Activated CD4-positive, alpha-beta memory T cell treated with anti-CD3 and anti-CD28 coated beads for 36 hours (primary cell): ENCODE measurements around the gene GCAT. TPM values are rescaled to one million over a fixed set of nuclear protein-coding genes. Genes with fewer than 3 reads are reported as not detected.
A peak's percentile ranks its signal among the peaks of the same experiment; 100 is the strongest.
"Not testable (repeated sequence)": the region's sequence is repeated elsewhere in the genome, so short reads cannot be mapped to it uniquely, and the experiment has no call there.

Experiments used
- CTCF ChIA-PET: fragments of 350-600 bp; sonication (Branson Sonifier 250); formaldehyde crosslinking; loops from one replicate; lab custom pipeline; 2021; ENCODE audit warnings: antibody characterized with exemption, inconsistent platforms; lab: Charles Lee
- POLR2A ChIA-PET: fragments of 350-600 bp; sonication (Branson Sonifier 250); formaldehyde crosslinking; loops from one replicate; lab custom pipeline; 2021; ENCODE audit warnings: antibody characterized with exemption; lab: Charles Lee
- DNase-seq: peaks from one replicate; pipeline ENCODE4 v3.0.0-alpha.2; 2020
- H3K27ac Mint-ChIP-seq: one replicate; pipeline ENCODE4 v1.8.0; 2021; ENCODE audit warnings: mixed read lengths
- H3K27me3 Mint-ChIP-seq: one replicate; pipeline ENCODE4 v1.8.0; 2021; ENCODE audit warnings: mixed read lengths
- H3K36me3 Mint-ChIP-seq: one replicate; pipeline ENCODE4 v1.8.0; 2021; ENCODE audit warnings: mixed read lengths
- H3K4me1 Mint-ChIP-seq: one replicate; pipeline ENCODE4 v1.8.0; 2021; ENCODE audit warnings: low read depth, mixed read lengths
- H3K4me3 Mint-ChIP-seq: one replicate; pipeline ENCODE4 v1.8.0; 2021; ENCODE audit warnings: mild to moderate bottlenecking, mixed read lengths
- H3K9me3 Mint-ChIP-seq: one replicate; pipeline ENCODE4 v1.8.0; 2021; ENCODE audit warnings: mixed read lengths
- intact Hi-C: fragments of 100-400 bp; cut with micrococcal nuclease; formaldehyde crosslinking; loops from one replicate; pipeline ENCODE4 v1.15.1; 2023
- total RNA-seq, 2 experiments: library from RNA; stranded (reverse); gene quantifications; one replicate each; pipeline ENCODE4 v1.2.3, GENCODE V29; 2021

The GCAT gene
- total RNA-seq, 2 experiments from 2014 or later = 21.8 TPM

DNA sequence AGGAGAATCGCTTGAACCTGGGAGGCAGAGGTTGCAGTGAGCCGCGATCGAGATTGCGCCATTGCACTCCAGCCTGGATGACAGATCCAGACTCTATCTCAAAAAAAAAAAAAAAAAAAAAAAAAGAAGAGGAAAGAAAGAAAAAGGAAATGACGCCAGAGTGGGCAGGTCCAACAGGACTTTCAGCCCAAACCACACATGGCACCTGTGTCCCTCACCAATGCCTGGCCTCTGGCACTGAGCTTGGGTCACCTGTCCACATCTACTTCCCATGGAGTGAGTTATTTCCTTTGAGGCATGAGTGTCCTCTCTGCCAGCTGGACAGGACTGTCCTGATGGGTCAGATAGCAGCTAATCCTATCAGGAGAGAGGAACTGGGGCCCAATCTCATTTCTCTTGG, 15.2 kb upstream of the GCAT start:
- no peak for DNase-seq
- Mint-ChIP-seq H3K4me3 (no peak overlapping the region), H3K9me3 (no peaks in the 10 kb centered on the region), H3K36me3 (no peaks in the 10 kb centered on the region), H3K27ac (no peak overlapping the region), H3K4me1 (no peaks in the 10 kb centered on the region), H3K27me3 (no peaks in the 10 kb centered on the region)
- CTCF ChIA-PET = interaction anchor here (3.0 kb wide), 1 partner anchor 26 kb away, joined by 8 read pairs; no protein-coding TSS in a partner anchor
- intact Hi-C loops = no loop called here
- POLR2A ChIA-PET = no interaction called here

DNA sequence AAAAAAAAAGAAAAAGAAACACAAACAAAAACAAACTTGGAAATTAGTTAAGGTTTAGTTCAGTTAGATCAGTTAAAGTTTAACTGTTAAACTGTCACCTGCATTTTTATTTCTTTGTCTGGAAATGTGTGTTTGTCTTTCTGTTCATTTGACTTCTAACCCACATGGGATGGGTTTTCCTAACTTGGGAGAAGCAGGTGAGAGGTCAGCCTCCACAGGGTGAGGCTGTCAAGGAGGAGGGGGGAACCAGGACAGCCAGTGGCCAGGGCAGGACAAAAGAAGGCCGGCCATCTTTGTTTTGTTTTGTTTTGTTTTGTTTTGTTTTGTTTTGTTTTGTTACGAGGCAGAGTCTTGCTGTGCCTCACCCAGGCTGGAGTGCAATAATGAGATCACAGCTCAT, 13.4 kb upstream of the GCAT start:
- H3K36me3 Mint-ChIP-seq = no peaks in the 10 kb centered on the region
- ChIA-PET POLR2A (no interaction called here), CTCF (interaction anchor here (3.0 kb wide), 1 partner anchor 24 kb away, joined by 8 read pairs; no protein-coding TSS in a partner anchor)
- no peaks in the 10 kb centered on the region for H3K4me1 Mint-ChIP-seq
- DNase-seq = no peak
- no peak overlapping the region for H3K27ac Mint-ChIP-seq
- no peaks in the 10 kb centered on the region for H3K27me3 Mint-ChIP-seq
- intact Hi-C loops = no loop called here
- H3K9me3 Mint-ChIP-seq = no peaks in the 10 kb centered on the region
- H3K4me3 Mint-ChIP-seq = no peak overlapping the region

DNA sequence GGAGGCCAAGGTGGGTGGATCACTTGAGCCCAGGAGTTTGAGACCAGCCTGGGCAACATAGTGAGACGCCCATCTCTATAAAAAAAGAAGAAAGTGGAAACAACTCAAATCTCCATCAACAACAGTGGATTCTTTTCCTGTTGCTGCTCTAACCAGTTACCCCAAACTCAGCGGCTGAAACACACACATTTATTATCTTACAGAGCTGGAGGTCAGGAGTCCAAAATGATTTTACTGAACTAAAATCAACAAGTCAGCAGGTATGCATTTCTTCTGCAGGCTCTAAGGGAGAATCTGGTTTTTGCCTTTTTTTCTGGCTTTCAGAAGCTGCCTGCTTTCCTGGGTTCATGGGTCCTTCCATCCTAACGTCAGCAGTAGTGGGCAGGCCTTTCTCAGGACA, 11.7 kb upstream of the GCAT start:
- Mint-ChIP-seq H3K4me1 (no peaks in the 10 kb centered on the region), H3K4me3 (no peak overlapping the region), H3K27me3 (no peaks in the 10 kb centered on the region), H3K36me3 (no peaks in the 10 kb centered on the region), H3K27ac (no peak overlapping the region), H3K9me3 (no peaks in the 10 kb centered on the region)
- POLR2A ChIA-PET = no interaction called here
- no peak for DNase-seq
- CTCF ChIA-PET = no interaction called here
- intact Hi-C loops = no loop called here

DNA sequence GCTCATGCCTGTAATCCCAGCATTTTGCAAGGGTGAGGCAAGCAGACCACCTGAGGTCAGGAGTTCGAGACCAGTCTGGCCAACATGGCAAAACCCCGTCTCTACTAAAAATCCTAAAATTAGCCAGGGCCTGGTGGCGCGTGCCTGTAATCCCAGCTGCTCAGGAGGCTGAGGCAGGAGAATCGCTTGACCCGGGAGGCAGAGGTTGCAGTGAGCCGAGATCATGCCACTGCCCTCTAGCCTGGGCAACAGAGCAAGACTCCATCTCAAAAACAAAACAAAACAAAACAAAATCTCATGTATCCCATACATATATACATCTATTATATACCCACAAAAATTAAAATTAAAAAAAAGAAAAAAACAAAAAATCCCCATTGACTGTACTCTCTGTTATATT, 10.5 kb upstream of the GCAT start:
- H3K4me3 Mint-ChIP-seq, H3K27ac Mint-ChIP-seq, CTCF ChIA-PET, DNase-seq, intact Hi-C loops, H3K9me3 Mint-ChIP-seq, H3K4me1 Mint-ChIP-seq, H3K27me3 Mint-ChIP-seq, H3K36me3 Mint-ChIP-seq, POLR2A ChIA-PET: not testable (repeated sequence)

- Mint-ChIP-seq H3K36me3 (no peaks in the 10 kb centered on the region), H3K4me3 (no peak overlapping the region), H3K27me3 (peaks cover 5% of the 10 kb centered on the region), H3K27ac (no peak overlapping the region), H3K4me1 (peaks cover 4% of the 10 kb centered on the region), H3K9me3 (no peaks in the 10 kb centered on the region)
- DNase-seq = no peak
- POLR2A ChIA-PET = no interaction called here
- intact Hi-C loops = no loop called here
- CTCF ChIA-PET = interaction anchor here (0.7 kb wide), 1 partner anchor 39 kb away, joined by 3 read pairs; no protein-coding TSS in a partner anchor
Measured at GRCh38 chr22:37797874-37798500, 9.7 kb upstream of the GCAT start.

DNA sequence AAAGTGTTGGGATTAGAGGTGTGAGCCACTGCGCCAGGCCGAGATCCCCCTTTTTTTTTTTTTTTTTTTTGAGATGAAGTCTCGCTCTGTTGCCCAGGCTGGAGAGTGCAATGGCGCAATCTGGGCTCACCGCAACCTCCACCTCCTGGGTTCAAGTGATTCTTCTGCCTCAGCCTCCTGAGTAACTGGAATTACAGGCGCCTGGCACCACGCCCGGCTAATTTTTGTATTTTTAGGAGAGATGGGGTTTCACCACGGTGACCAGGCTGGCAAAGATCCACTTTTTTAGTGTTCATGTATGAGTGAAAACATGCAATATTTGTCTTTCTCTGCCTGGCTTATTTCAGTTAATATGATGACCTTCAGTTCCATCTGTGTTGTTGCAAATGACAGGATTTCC, 7.8 kb upstream of the GCAT start:
- intact Hi-C loops, CTCF ChIA-PET, POLR2A ChIA-PET, H3K27ac Mint-ChIP-seq, H3K4me3 Mint-ChIP-seq, H3K4me1 Mint-ChIP-seq, H3K9me3 Mint-ChIP-seq, H3K36me3 Mint-ChIP-seq, DNase-seq: not testable (repeated sequence)
- peaks cover 16% of the 10 kb centered on the region for H3K27me3 Mint-ChIP-seq

DNA sequence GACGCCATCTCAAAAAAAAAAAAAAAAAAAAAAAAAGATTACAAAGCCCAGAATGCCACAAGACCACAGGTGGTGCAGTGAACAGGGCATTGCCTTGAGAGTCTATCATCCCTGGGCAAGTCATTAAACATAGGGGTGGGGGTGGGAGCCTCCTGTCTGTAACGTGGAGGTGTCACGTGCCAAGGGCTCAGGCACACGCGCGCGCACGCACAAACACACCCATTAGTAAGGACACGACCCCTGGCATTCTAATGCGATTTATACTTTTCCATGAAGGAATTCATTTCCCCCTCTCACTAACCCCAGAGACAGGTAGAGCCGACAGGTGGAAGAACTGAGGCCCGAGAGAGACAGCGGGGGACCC, 5.8 kb upstream of the GCAT start:
- Mint-ChIP-seq H3K27ac (no peak overlapping the region), H3K27me3 (peaks cover 31% of the 10 kb centered on the region), H3K4me1 (peaks cover 24% of the 10 kb centered on the region), H3K4me3 (peak overlapping the region; percentile 69), H3K36me3 (no peaks in the 10 kb centered on the region), H3K9me3 (no peaks in the 10 kb centered on the region)
- ChIA-PET CTCF (no interaction called here), POLR2A (no interaction called here)
- intact Hi-C loops = no loop called here
- no peak for DNase-seq

- H3K4me3 Mint-ChIP-seq = peak overlapping the region; percentile 43
- H3K9me3 Mint-ChIP-seq = no peaks in the 10 kb centered on the region
- intact Hi-C loops = no loop called here
- peak; percentile 43 for DNase-seq
- CTCF ChIA-PET = no interaction called here
- peaks cover 29% of the 10 kb centered on the region for H3K4me1 Mint-ChIP-seq
- no peaks in the 10 kb centered on the region for H3K36me3 Mint-ChIP-seq
- POLR2A ChIA-PET = no interaction called here
- peaks cover 34% of the 10 kb centered on the region for H3K27me3 Mint-ChIP-seq
- no peak overlapping the region for H3K27ac Mint-ChIP-seq
Measured at GRCh38 chr22:37802310-37803194, 5.2 kb upstream of the GCAT start.

GRCh38 chr22:37803195-37803638, 4.5 kb upstream of the GCAT start:
- ChIA-PET CTCF (no interaction called here), POLR2A (no interaction called here)
- Mint-ChIP-seq H3K4me1 (peaks cover 30% of the 10 kb centered on the region), H3K9me3 (no peaks in the 10 kb centered on the region), H3K4me3 (peak overlapping the region; percentile 43), H3K36me3 (no peaks in the 10 kb centered on the region), H3K27me3 (peaks cover 35% of the 10 kb centered on the region), H3K27ac (no peak overlapping the region)
- intact Hi-C loops = no loop called here
- no peak for DNase-seq

- Mint-ChIP-seq H3K36me3 (no peaks in the 10 kb centered on the region), H3K9me3 (no peaks in the 10 kb centered on the region), H3K4me3 (peak overlapping the region; percentile 43), H3K27me3 (peaks cover 36% of the 10 kb centered on the region), H3K4me1 (peaks cover 34% of the 10 kb centered on the region), H3K27ac (peak overlapping the region; percentile 15)
- ChIA-PET POLR2A (interaction anchor here (0.6 to 1.4 kb wide), 2 partner anchors 40 to 631 kb away, joined by 3 to 5 read pairs; partner anchors contain the start of gene ANKRD54), CTCF (interaction anchor here (2.7 kb wide), 1 partner anchor 14 kb away, joined by 16 read pairs; no protein-coding TSS in a partner anchor)
- intact Hi-C loops = loop anchor here (2.0 kb wide), 1 partner anchor 15 kb away; no protein-coding TSS in a partner anchor
- DNase-seq = no peak
Measured at GRCh38 chr22:37803639-37804351, 3.9 kb upstream of the GCAT start.

GRCh38 chr22:37804352-37804880, 3.3 kb upstream of the GCAT start:
- intact Hi-C loops = loop anchor here (2.0 kb wide), 1 partner anchor 14 kb away; no protein-coding TSS in a partner anchor
- peaks cover 40% of the 10 kb centered on the region for H3K27me3 Mint-ChIP-seq
- POLR2A ChIA-PET = interaction anchor here (0.6 to 1.4 kb wide), 2 partner anchors 40 to 631 kb away, joined by 3 to 5 read pairs; partner anchors contain the start of gene ANKRD54
- no peaks in the 10 kb centered on the region for H3K36me3 Mint-ChIP-seq
- CTCF ChIA-PET = interaction anchor here (2.7 kb wide), 1 partner anchor 14 kb away, joined by 16 read pairs; no protein-coding TSS in a partner anchor
- DNase-seq = no peak
- peaks cover 34% of the 10 kb centered on the region for H3K4me1 Mint-ChIP-seq
- peak overlapping the region; percentile 43 for H3K4me3 Mint-ChIP-seq
- no peaks in the 10 kb centered on the region for H3K9me3 Mint-ChIP-seq
- no peak overlapping the region for H3K27ac Mint-ChIP-seq
